HEK293T (cell line): ENCODE data around the gene PWWP2A.

ENCODE experiments used
- ARNT ChIP-seq: fragments of 450-650 bp; IDR thresholded peaks from 2 replicates; pipeline ENCODE4 v1.6.1; 2017; ENCODE audit warnings: mild to moderate bottlenecking
- BHLHE40 ChIP-seq: fragments of 450-650 bp; IDR thresholded peaks from 2 replicates; pipeline ENCODE4 v1.6.1; 2016; ENCODE audit warnings: mild to moderate bottlenecking, moderate library complexity, borderline replicate concordance
- CTBP1 ChIP-seq: fragments of 450-650 bp; IDR thresholded peaks from 2 replicates; pipeline ENCODE4 v1.6.1; 2016; ENCODE audit warnings: borderline replicate concordance
- ELF4 ChIP-seq: fragments of 450-650 bp; IDR thresholded peaks from 2 replicates; pipeline ENCODE4 v1.6.1; 2017; ENCODE audit warnings: antibody characterized with exemption
- FOXA1 ChIP-seq: fragments of 450-650 bp; IDR thresholded peaks from 2 replicates; pipeline ENCODE4 v1.6.1; 2016; ENCODE audit warnings: mild to moderate bottlenecking
- FOXK2 ChIP-seq: fragments of 450-650 bp; IDR thresholded peaks from 2 replicates; pipeline ENCODE4 v1.6.1; 2016; ENCODE audit warnings: mild to moderate bottlenecking
- FOXM1 ChIP-seq: fragments of 450-650 bp; IDR thresholded peaks from 2 replicates; pipeline ENCODE4 v1.6.1; 2017; ENCODE audit warnings: mild to moderate bottlenecking, borderline replicate concordance
- HDGF ChIP-seq: fragments of 450-650 bp; IDR thresholded peaks from 2 replicates; pipeline ENCODE4 v1.6.1; 2017; ENCODE audit warnings: antibody characterized with exemption, borderline replicate concordance
- LEF1 ChIP-seq: fragments of 450-650 bp; IDR thresholded peaks from 2 replicates; pipeline ENCODE4 v1.6.1; 2017; ENCODE audit warnings: mild to moderate bottlenecking, borderline replicate concordance
- NFRKB ChIP-seq: fragments of 450-650 bp; IDR thresholded peaks from 2 replicates; pipeline ENCODE4 v1.6.1; 2016; ENCODE audit warnings: mild to moderate bottlenecking, moderate library complexity
- SP1 ChIP-seq: fragments of 450-650 bp; IDR thresholded peaks from 2 replicates; pipeline ENCODE4 v1.6.1; 2017
- SUZ12 ChIP-seq: fragments of 450-650 bp; IDR thresholded peaks from 2 replicates; pipeline ENCODE4 v1.6.1; 2016; ENCODE audit warnings: mild to moderate bottlenecking
- TARDBP ChIP-seq: fragments of 450-650 bp; IDR thresholded peaks from 2 replicates; pipeline ENCODE4 v1.6.1; 2016
- ZNF384 ChIP-seq: fragments of 450-650 bp; IDR thresholded peaks from 2 replicates; pipeline ENCODE4 v1.6.1; 2016

DNA sequence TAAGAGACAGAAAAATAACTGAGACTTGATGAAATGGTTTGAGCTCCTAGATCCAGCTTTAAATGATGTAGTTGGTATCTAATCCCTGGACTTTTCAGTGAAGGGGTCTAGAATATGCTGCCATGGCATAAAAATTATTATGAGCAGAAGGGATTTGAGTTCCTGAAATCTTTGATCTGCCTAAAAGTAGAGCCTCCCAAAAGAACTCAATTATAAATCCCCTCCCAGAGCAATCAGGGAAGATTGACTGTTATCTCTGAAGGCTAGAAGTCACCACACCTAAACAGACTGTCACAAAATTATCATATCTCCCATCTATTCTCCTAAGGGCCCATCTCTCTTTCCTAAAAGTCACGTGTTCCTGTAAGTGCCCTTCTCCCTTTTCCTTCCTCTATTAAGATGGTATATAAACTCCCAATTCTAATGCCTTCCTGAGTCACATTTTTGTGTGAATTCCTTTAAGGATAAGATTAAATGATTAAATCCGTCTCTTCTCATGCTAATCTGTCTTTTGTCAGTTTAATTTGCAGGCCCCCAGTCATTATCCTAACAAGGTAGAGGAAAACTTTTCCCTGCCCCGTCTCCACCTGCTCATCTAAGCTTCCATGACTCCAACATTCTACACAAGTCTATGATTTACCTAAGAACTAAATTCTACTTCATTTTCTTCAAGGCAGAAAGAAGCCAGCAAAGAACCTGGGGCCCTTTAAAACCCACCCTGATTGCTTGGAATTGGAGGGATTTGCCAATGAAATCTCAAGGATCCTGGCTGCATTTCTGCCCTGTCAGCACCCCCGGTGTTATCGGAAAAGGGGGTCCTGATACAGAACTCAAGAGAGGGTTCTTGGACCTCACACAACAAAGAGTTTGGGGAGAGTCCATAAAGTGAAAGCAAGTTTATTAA, 47.1 kb upstream of the PWWP2A start:
- TF ChIP-seq FOXA1 (no peak), BHLHE40 (no peak), NFRKB (no peak), HDGF (no peak), SUZ12 (no peak), LEF1 (no peak), ZNF384 (no peak), FOXK2 (no peak), FOXM1 (no peak), ELF4 (no peak), SP1 (no peak), TARDBP (no peak), ARNT (no peak), CTBP1 (no peak)
